Skin of body (tissue), 2 donors: Measurements from ENCODE around the gene RPS6KA2. TPM values are rescaled to one million over a fixed set of nuclear protein-coding genes. Genes with fewer than 3 reads are reported as not detected.

ENCODE experiments used
- DNase-seq: peaks from one replicate; lab custom pipeline; 2025; lab: John Stamatoyannopoulos, UW
- total RNA-seq: library from RNA; depleted of rRNA; stranded (reverse); fragments of >200 nt; gene quantifications from one replicate; pipeline ENCODE4 v1.2.3, GENCODE V29; 2014

The RPS6KA2 gene
- total RNA-seq, 1 donor from 2014 or later, result 11.7 TPM

- DNase-seq, result no peak
Observed at GRCh38 chr6:166473886-166474571, 153.0 kb downstream of the RPS6KA2 start.

DNA sequence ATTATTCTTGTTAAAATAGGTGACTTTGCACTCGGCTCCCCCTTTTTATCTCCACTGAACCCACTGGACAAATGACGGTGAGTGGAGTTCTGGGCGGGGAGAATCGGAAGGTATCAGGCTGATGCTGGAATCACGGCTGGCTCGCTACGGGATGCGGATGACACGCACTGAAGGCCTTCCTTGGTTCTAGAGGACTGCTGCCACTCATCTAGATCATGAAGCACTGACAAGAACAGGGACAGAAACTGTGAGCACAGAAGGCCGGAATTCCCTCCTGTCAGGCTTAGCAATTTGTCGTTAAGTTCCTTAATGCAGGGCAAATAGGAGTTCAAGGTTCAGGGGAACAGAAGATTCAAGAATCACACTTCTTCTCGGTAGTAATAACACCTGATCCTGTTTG is 154.4 kb downstream of the RPS6KA2 start:
- no peak for DNase-seq

DNA sequence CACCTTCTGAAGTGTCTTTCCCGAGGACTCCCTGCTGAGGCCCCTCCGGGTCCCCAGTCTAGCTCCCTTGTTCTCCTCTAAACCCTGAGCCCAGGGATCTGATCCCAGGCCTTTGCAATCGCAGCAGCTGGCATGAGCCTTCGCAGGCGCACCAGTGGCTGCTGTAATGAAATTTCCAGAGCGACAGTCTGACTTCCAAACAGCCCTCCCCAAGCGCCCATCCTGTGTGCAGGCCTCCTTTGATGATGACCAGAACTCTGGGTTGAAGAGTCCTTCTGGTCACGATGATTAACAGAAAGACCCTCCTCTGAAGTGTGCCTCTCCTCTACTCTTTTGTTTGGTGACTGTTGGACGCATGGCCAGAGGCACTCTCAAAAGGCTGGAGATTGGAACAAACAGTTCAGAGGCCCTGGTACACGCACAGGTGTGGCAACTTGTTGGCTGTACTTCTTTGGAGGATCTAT is 155.2 kb downstream of the RPS6KA2 start:
- DNase-seq, result no peak

GRCh38 chr6:166470863-166471410 is 156.1 kb downstream of the RPS6KA2 start:
- DNase-seq, result no peak

DNA sequence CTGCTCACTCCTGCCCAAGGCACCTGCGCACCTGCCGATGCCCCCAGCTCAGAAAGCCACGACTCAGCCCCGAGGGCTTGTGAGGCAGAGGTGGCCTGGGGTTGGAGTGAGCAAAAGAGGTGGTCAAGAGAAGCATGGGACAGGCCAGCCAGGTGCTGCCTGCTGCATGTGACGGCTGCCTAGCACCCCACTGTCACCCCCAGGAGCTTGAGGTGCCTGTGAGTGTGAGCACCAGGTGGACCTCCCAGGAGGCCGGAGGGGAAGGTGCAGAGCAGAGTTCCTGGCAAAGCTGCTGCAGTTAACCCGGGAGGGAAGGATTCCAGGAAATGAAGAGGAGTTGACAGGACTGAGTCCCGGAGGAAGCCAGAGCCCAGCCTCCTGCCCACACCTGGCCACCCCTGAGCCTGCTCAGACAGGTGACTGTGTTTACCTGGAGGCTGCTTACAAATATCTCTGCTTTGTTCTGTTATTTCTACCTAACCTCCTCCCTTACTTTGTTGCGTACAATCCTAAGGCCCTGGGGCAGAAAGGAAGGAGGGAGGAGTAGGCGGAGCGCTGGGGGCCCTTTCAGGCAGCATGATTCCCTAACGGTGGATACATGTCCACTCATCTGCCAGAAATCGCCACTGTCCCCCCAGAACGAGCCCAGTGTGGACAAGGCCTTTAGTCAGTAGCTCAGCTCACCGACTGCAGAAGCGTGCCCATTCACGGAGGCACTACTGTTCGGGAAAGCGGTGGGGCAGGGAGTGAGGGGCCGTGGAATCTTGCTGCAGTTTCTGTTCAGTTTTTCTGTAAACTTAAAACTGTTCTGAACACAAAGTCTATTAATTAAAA is 156.8 kb downstream of the RPS6KA2 start:
- no peak for DNase-seq

- no peak for DNase-seq
Observed at GRCh38 chr6:166469426-166469961, 157.6 kb downstream of the RPS6KA2 start.

DNA sequence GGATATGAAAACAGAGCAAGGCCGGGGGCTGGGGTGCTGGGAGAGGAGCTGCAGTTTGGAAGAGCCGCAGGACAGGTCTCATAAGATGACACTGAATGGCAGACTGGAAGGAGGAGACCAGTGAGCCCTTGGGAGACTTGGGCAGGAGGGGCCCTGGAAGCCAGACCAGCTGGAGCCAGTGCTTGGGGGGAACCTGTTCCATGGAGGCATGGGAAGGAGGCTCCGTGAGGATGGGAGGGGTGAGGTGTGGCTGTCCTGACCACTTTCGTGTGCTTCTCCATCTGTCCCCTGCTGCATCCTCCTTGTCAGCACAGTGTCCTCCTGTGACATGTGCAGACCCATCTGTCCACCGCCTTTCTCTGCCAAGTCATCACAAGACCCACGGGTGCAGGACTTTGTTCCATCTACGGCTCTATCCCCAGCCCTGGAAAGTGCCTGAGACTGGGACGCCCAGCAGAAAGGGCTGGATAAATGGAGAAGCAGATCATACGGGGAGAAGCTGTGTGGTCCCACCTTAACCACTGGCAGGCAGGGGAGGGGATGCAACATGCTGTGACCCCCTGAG is 159.5 kb downstream of the RPS6KA2 start:
- no peak for DNase-seq

DNA sequence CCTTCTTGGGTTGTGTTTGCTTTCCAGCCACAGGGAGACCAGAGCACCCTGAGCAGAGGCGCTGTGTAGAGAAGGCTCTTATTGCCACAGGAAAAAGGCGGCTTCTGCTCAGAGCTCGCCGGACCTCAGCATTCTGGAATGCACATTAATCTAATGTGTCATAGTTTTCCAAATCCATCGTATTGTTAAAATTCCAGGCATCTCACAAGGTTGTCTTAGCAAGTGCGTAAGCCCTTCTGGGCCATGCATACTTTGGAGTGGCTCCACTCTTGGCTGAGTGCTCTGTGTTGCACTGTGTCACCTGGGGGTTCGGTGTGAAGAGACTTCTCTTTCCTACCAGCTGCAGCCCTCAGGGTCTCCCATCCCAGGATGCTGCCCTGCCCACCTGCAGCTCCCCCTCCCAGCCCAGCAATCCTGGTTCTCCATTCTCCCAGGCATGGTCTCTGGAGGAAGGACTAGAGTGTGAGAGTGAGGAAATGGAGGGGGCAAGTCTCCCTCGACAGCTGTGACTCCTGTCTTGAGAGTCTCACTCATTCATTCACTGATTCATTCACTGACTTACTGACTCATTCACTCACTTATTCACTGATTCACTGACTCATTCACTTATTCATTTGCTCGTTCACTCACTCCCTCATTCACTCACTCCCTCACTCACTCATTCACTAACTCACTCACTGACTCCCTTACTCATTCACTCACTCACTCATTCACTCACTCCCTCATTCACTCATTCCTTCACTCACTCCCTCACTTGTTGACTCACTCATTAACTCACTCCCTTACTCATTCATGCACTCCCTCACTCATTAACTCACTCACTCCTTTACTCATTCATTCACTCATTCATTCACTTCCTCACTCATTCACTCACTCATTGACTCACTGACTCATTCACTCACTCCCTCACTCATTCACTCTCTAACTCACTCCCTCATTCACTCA is 160.6 kb downstream of the RPS6KA2 start:
- DNase-seq, result no peak

DNA sequence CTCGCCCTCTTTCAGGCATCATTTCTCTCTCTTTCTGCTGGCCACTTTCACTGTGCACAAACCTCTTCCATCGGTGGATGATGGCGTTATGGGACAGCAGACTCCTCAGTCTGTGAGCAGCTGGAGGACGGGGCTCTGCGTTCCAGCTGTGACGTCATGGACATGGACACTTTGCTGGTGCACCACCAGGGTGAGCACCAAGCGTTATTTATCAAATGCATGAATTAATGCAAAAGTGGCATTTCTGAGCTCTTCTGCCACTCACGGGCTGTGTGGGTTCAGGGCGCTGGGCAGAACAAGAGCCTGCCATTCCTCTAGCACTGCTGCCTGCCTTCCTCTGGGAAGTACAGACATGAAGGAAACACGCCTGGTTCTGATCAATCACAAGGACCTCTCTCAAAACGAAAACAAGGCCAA is 161.4 kb downstream of the RPS6KA2 start:
- no peak for DNase-seq

DNA sequence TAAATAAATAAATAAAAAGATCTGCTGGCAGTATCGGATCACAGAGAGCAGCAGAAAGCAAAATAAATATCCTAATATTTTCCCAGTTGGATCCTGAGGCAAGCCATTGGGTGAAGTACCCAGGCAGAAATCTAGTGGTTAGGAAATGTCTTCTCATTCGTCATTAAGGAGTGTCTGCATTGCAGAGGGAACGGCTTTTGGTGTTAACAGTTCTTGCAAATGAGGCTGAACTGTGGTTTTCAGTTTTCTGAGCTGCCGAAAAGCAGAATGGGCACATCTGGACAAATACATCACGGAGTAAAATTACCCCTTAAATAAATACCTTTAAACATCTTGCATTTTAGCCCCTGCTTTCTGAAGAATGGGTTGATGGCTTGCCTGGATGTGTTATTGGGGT is 162.1 kb downstream of the RPS6KA2 start:
- no peak for DNase-seq

DNA sequence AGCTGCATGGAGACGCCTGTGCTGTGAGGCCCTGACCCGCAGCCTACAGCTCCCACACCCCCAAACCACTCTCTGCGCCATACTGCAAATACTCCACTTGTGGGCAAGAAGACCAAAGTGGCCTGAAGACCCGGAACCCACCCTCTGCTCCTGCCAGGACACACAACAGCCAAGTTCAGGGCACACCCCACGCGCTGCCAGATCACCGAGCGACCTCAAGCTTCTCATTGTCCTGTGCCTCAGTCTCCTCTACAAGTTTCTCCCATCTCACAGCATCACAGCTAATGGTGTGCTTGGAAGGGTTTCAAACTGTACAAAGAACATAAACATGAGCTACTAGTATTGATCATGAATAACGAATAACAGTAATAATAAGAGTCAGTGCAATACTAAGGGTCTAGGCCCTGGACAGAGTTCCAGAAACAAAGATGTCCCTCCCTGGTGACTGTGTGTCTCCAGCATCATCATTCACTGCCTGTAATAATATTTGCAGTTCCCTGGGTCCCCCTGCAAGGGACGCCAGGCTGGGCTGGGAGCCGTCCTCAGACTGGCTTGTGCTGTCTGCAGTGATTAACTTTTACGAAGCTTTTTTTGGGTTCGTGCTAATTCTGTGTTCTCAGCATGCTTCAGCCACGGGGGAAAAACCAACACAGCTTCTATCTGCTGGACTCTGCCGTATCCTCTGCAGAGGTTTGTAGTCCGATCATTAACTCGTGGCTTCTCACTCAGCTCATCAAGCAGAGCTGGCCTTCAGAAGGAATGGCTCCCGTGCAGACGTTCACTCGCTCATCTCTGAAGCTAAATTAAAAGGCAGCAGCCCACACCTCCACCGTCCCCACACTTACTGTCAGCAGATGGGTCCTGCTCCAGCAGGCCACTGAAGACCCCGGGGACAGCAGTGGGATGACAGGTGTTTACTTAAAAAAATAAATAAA is 162.7 kb downstream of the RPS6KA2 start:
- DNase-seq, result no peak

DNA sequence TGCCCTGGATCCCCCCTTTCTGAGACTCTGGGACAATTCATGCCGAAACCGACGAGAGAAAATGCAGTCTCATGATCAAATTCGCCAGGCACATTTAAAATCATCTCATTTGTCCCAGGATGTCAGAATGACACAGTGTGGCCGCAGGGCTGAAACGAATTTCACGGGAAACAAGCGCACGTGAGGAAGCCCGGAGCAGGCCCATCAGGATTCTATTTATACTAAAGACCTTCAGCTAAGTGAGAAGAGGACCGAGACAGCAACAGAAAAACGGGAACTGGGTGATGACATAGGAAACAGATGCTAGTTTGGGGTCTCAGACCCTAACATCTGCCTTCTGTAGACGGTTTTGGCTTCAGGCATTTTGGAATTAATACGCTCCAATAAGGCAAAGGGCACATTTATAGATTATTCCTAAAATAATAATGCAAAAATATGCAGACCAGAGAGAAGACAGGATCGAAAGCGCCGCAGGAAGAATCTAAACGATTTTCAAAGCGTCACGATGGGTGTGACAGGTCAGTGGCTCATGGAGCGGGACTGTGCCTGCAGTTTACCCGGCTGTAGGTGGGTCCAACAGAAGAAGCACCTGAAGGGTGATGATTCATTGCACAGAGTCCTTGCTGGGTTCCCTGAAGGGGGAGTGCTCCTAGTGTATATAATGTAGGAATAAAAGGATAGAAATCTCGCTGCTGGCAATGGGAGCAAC is 163.5 kb downstream of the RPS6KA2 start:
- no peak for DNase-seq

GRCh38 chr6:166462461-166463135 is 164.5 kb downstream of the RPS6KA2 start:
- DNase-seq, result no peak

DNA sequence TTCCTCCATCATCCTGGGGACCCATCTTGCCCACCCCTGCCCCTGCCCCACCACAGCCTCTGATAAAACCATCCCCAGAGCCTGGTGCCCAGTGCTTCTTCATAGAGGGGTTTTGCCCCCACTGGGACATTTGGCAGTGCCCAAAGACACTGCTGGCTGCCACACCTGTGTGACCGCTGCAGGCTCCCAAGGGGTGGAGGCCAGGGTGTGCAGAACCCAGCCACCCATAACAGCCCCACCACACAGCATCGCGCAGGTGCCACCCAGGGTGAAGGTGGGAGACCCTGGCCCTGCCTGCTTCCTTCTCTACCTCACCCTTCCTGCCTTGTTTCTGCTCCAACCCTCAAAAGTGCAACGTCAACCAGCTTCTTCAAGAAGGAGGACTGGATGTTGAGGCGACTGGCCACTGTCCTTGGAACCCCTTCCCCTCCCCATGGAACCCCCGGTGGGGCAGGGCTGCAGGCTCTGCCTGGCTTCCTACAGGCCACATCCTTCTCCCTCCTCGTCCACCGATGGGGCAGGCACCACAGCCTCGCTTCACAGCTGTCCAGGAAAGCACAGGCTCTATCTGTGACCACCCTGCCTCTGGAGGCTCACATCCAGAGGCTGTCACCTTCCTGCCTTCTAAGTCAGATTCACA is 165.1 kb downstream of the RPS6KA2 start:
- no peak for DNase-seq

- DNase-seq, result no peak
Observed at GRCh38 chr6:166460473-166461437, 166.3 kb downstream of the RPS6KA2 start.

DNA sequence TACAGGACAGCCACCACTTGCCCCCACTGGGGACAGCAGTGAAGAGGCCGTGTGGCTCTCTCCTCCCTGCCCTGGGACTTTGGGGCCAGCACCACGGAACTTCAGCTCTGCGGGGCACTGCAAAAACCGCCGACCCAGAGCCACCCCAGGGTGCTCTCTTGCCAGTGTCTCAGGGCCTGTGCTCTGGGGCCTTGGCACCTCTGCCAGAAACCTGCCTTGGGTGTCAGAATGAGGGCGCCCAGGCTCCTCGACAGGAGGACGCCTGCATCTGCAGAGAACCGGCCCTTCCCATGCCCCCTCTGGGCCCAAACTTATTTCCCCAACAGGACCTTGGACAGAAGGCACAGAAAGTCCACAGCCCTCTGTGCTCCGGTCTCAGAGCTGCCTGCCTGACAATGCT is 167.1 kb downstream of the RPS6KA2 start:
- DNase-seq, result no peak

- no peak for DNase-seq
Observed at GRCh38 chr6:166459272-166459671, 167.8 kb downstream of the RPS6KA2 start.
